Motor neuron (in vitro differentiated cells): Measurements from ENCODE around the gene PPARD. TPM values are rescaled to one million over a fixed set of nuclear protein-coding genes. Genes with fewer than 3 reads are reported as not detected.
A peak's percentile ranks its signal among the peaks of the same experiment; 100 is the strongest.
"Not testable (repeated sequence)": the region's sequence is repeated elsewhere in the genome, so short reads cannot be mapped to it uniquely, and the experiment has no call there.

ENCODE experiments used
- ATAC-seq, 8 experiments: fragments of 200-7000 bp; cut with Tn5 transposase; replicated peaks in 6 of 8; 2 replicates each; pipeline ENCODE4 v1.8.0; 2021; ENCODE audit warnings: mild to moderate bottlenecking in 8 of 8, moderate library complexity in 8 of 8
- H3K27ac ChIP-seq, 2 donors: fragments of 250-450 bp; sonication (Bioruptor Pico); 2 replicates each; pipeline ENCODE4 v1.9.0; 2021; ENCODE audit warnings: antibody characterized with exemption in 2 of 2, mild to moderate bottlenecking in 2 of 2, moderate library complexity in 1 of 2
- H3K4me1 ChIP-seq, 2 donors: fragments of 250-450 bp; sonication (Bioruptor Pico); replicated peaks in 1 of 2; 2 replicates each; pipeline ENCODE4 v1.6.1; 2021; ENCODE audit warnings: antibody characterized with exemption in 2 of 2, mild to moderate bottlenecking in 2 of 2, moderate library complexity in 1 of 2
- H3K4me3 ChIP-seq, 5 donors: fragments of 250-450 bp; sonication (Bioruptor Pico); 2 replicates each; pipeline ENCODE4 v1.9.0; 2021; ENCODE audit warnings: antibody characterized with exemption in 5 of 5, mild to moderate bottlenecking in 5 of 5, moderate library complexity in 4 of 5
- WGBS, 10 experiments: fragments of 450-650 bp; shearing (Covaris generic); methylation state at CpG; one replicate each; pipeline ENCODE4 v1.0.0; 2022; 5-methylcytosine and 5-hydroxymethylcytosine counted together
- in situ Hi-C, 9 experiments: fragments of 400-800 bp; cut with MboI; loops; one replicate each; pipeline ENCODE4 v1.15.0; 2021; ENCODE audit warnings: low sequenced_read_pairs in 9 of 9, low pct_unique_long_range_greater_than_20kb in 2 of 9; ENCODE audit not compliant: unreplicated experiment in 9 of 9
- total RNA-seq, 8 experiments: library from RNA; unstranded; fragments of 300-600 nt; gene quantifications; 2 replicates each; pipeline versions ENCODE4 v1.2.3 to v1.2.4, GENCODE V29; 2022

PPARD gene
- total RNA-seq, 8 experiments from 2014 or later: 2.9 to 17.1 (median 8.1) TPM

DNA sequence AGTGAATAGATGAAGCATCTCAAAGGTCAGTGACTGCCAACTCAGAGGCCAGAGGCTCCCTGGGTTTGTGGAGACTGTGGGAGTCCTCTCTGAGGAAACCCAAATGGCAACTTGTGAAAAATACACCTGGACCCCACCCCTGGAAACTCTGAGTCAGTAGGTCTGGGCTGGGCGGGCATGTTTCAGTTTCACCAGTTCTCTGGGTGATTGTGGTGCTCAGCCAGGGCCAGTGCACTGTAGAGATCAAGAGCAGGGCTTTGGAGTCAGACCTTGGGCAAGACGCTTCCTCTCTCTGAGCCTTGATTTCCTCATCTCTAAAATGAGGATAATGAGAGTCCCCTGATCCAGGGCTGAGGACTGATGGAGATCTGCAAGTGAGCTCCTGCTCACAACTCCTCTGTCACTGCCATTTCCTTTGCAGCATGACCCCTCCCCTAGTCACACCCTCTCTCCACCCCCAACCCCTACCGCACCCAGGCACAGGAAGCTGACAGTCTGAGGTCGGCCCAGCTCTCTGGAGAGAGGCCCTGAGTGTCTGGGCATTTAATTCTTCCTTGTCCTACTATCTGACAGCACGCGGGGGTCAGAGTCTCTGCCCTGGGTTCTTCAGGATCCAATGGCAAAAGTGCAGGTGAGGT lies 39.6 kb upstream of the PPARD start:
- in situ Hi-C loops: loop anchor here in 1 of 9 experiments (25.0 kb wide), 1 partner anchor 435 kb away; the partner anchor contains the start of gene ARMC12

DNA sequence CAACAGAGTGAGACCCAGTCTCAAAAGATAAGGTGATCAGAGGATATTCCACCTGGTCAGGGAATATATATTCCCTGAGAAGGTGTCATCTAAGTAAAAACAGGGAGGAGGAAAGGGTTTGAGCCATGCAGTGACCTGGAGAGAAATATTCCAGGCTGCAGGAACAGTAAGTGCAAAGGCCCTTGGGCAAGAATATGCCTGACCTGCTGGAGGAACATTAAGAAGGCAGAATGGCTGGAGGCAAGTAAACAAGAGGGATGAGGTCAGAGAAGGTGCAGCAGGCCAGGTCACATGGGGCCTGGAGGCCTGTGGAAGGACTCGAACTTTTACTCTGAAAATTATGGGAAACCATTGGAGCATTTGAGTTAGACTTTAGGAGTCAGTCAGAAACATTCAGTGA lies 38.1 kb upstream of the PPARD start:
- ATAC-seq: peak in 3 of 8 experiments; percentile 25 to 56 (median 53)
- H3K27ac ChIP-seq: no peak overlapping the region
- H3K4me3 ChIP-seq: no peak overlapping the region
- H3K4me1 ChIP-seq: peaks cover 6 to 10% of the 10 kb centered on the region in 2 donors
- in situ Hi-C loops: loop anchor here in 1 of 9 experiments (25.0 kb wide), 1 partner anchor 433 kb away; the partner anchor contains the start of gene ARMC12
- WGBS, 10 experiments: 67 to 100% (median 75%) methylated on average over 1 of the region's 1 CpG; no CpG with 5 or more reads in 7 of the 10 experiments

More for the DNA sequence above, 39.6 kb upstream of the PPARD start:
- whole genome bisulfite sequencing, 10 experiments: 20 to 67% (median 40%) methylated on average over 1 to 2 of the region's 6 CpGs; no CpG with 5 or more reads in 7 of the 10 experiments
- Histone ChIP-seq H3K4me1 (peaks cover 6 to 13% of the 10 kb centered on the region in 2 donors), H3K4me3 (no peak overlapping the region), H3K27ac (no peak overlapping the region)
- ATAC-seq: peak; percentile 58 to 92 (median 77)

DNA sequence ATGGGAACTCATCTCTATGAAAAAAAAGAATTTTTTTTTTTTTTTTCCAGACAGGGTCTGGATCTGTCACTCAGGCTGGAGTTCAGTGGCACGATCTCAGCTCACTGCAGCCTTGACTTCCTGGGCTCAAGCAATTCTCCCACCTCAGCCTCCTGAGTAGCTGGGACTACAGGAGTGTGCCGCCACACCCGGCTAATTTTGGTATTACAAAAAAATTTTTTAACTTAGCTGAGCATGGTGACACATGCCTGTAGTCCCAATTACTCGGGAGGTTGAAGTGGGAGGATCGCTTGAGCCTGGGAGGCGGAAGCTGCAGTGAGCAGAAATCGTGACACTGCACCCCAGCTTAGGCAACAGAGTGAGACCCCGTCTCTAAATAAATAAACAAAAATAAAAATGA lies 37.2 kb upstream of the PPARD start:
- WGBS, 10 experiments: 80 to 100% (median 94%) methylated on average over 1 to 8 of the region's 8 CpGs; no CpG with 5 or more reads in 1 of the 10 experiments
- no peak for ATAC-seq
- Histone ChIP-seq H3K27ac (no peak overlapping the region), H3K4me1 (peaks cover 6 to 10% of the 10 kb centered on the region in 2 donors), H3K4me3 (no peak overlapping the region)
- in situ Hi-C loops: loop anchor here in 1 of 9 experiments (25.0 kb wide), 1 partner anchor 432 kb away; the partner anchor contains the start of gene ARMC12

DNA sequence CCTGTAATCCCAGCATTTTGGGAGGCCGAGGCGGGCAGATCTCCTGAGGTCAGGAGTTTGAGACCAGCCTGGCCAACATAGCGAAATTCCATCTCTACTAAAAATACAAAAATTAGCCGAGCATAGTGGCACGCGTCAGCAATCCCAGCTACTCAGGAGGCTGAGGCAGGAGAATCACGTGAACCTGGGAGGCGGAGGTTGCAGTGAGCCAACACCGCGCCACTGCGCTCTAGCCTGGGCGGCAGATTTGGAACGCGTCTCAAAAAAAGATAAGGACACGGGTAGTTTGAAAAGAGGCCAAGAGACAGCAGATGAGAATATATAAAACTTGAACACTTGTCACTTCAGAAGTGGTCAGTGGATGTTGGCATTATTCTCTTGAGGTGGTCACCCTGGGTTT lies 35.2 kb upstream of the PPARD start:
- peaks cover 6 to 10% of the 10 kb centered on the region in 2 donors for H3K4me1 ChIP-seq
- in situ Hi-C loops: loop anchor here in 1 of 9 experiments (25.0 kb wide), 1 partner anchor 430 kb away; the partner anchor contains the start of gene ARMC12
- not testable (repeated sequence) for H3K27ac ChIP-seq, H3K4me3 ChIP-seq, ATAC-seq
- 80 to 100% (median 93%) methylated on average over 1 to 10 of the region's 15 CpGs; no CpG with 5 or more reads in 1 of the 10 experiments for WGBS, 10 experiments

DNA sequence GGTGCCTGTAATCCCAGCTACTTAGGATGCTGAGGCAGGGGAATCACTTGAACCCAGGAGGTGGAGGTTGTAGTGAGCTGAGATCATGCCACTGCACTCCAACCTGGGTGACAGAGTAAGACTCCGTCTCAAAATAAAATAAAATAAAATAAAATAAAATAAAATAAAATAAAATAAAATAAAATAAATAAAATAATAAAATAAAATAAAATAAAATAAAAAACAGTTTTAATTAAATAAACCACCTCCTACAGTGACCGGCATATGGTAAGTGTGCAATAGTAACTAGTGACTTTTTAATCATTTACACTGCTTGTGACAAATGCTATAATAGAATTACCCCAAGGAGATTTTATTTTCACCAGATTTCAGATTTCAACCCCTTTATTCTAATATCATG lies 33.8 kb upstream of the PPARD start:
- not testable (repeated sequence) for H3K27ac ChIP-seq, ATAC-seq, H3K4me1 ChIP-seq, H3K4me3 ChIP-seq
- WGBS, 10 experiments: 67 to 100% (median 93%) methylated on average over 1 to 2 of the region's 2 CpGs; no CpG with 5 or more reads in 1 of the 10 experiments
- in situ Hi-C loops: loop anchor here in 1 of 9 experiments (25.0 kb wide), 1 partner anchor 429 kb away; the partner anchor contains the start of gene ARMC12

GRCh38 chr6:35309611-35310264 lies 32.6 kb upstream of the PPARD start:
- WGBS, 10 experiments: 40 to 100% (median 90%) methylated on average over 1 to 4 of the region's 9 CpGs; no CpG with 5 or more reads in 5 of the 10 experiments
- Histone ChIP-seq H3K27ac (no peak overlapping the region), H3K4me1 (no peaks in the 10 kb centered on the region), H3K4me3 (no peak overlapping the region)
- in situ Hi-C loops: loop anchor here in 1 of 9 experiments (25.0 kb wide), 1 partner anchor 428 kb away; the partner anchor contains the start of gene ARMC12
- ATAC-seq: no peak

DNA sequence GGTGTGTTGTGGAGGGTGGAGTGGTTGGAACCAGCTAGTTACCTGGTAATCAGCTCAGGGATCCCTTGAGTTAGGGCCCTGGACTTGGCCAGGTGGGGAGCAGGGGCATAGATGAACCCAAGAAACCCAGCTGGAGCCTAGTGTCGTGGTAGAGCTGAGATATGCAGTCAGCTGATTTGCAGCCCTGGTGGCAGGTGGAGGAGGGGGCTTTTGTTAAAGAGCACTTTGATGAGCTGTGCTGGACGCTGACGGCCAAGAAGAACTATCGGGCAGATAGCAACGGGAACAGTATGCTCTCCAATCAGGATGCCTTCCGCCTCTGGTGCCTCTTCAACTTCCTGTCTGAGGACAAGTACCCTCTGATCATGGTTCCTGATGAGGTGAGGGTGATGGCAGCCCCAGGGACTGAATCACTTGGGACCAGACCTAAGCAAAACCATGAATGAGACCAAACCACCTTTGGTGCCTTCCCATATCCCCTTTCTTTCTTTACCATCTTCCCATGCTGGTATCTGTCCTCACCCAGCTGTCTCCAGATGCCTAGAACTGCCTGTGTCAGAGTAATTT lies 32.0 kb upstream of the PPARD start:
- Histone ChIP-seq H3K27ac (no peak overlapping the region), H3K4me3 (no peak overlapping the region), H3K4me1 (no peaks in the 10 kb centered on the region)
- no peak for ATAC-seq
- WGBS, 10 experiments: 53 to 100% (median 79%) methylated on average over 3 to 5 of the region's 6 CpGs; no CpG with 5 or more reads in 7 of the 10 experiments
- in situ Hi-C loops: loop anchor here in 1 of 9 experiments (25.0 kb wide), 1 partner anchor 427 kb away; the partner anchor contains the start of gene ARMC12

DNA sequence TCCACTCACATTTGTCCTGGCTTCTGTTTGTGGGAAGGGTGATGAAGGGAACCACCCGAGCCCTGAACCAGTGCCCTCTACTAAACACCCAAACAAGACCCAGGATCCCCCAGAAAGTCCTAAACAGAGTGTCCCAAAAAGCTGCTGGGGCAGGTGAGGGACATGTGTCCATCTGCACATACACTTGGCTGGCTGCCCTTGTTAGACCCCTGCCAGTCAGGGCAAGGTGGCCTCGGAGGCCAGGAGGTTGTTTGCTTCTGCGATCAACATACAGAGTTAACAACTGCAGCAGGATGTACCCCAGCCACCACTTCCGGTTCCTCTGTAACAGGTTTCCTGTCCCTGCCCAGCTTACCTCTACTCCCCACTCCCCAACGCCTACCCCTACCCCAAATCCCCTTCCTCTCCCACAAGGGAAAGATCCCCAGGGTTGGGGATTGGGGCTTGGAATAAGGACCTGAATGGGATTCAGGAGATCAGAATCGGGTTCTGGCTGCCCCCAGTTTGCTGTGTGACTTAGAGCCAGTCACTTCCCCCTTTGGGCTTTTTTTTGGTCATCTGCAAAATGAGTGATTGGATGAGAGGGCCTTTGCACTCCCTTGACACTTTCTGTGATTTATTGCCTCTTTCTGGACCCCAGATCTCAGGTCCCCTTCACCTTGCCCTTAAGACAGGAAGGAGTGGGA lies 30.8 kb upstream of the PPARD start:
- ATAC-seq: no peak
- no peaks in the 10 kb centered on the region for H3K4me1 ChIP-seq
- 20 to 67% (median 29%) methylated on average over 1 of the region's 6 CpGs; no CpG with 5 or more reads in 7 of the 10 experiments for WGBS, 10 experiments
- H3K27ac ChIP-seq: no peak overlapping the region
- in situ Hi-C loops: loop anchor here in 1 of 9 experiments (25.0 kb wide), 1 partner anchor 426 kb away; the partner anchor contains the start of gene ARMC12
- H3K4me3 ChIP-seq: no peak overlapping the region

- H3K4me1 ChIP-seq: peaks cover 0 to under 1% of the 10 kb centered on the region in 2 donors
- 51 to 100% (median 82%) methylated on average over 1 to 10 of the region's 19 CpGs; no CpG with 5 or more reads in 3 of the 10 experiments for WGBS, 10 experiments
- no peak overlapping the region for H3K4me3 ChIP-seq
- in situ Hi-C loops: loop anchor here in 1 of 9 experiments (25.0 kb wide), 1 partner anchor 425 kb away; the partner anchor contains the start of gene ARMC12
- H3K27ac ChIP-seq: no peak overlapping the region
- ATAC-seq: no peak
Observed at GRCh38 chr6:35312076-35312800, 30.1 kb upstream of the PPARD start.

GRCh38 chr6:35312807-35313206 lies 29.6 kb upstream of the PPARD start:
- no peak overlapping the region for H3K27ac ChIP-seq
- in situ Hi-C loops: loop anchor here in 1 of 9 experiments (25.0 kb wide), 1 partner anchor 424 kb away; the partner anchor contains the start of gene ARMC12
- peaks cover 4% of the 10 kb centered on the region in 2 donors for H3K4me1 ChIP-seq
- peak in 1 of 8 experiments; percentile 34 for ATAC-seq
- H3K4me3 ChIP-seq: no peak overlapping the region
- 33 to 100% (median 36%) methylated on average over 1 to 2 of the region's 2 CpGs; no CpG with 5 or more reads in 5 of the 10 experiments for WGBS, 10 experiments

GRCh38 chr6:35317483-35318195 lies 24.7 kb upstream of the PPARD start:
- ATAC-seq: peak; percentile 39 to 67 (median 58)
- Histone ChIP-seq H3K27ac (peak overlapping the region; percentile 20 to 78), H3K4me1 (peaks cover 4% of the 10 kb centered on the region in 2 donors), H3K4me3 (peak overlapping the region; percentile 38 to 46 (median 44))
- 5 to 100% (median 48%) methylated on average over 1 to 13 of the region's 28 CpGs; no CpG with 5 or more reads in 2 of the 10 experiments for WGBS, 10 experiments
- in situ Hi-C loops: loop anchor here in 1 of 9 experiments (25.0 kb wide), 1 partner anchor 420 kb away; the partner anchor contains the start of gene ARMC12
